Ishikawa (cell line): Measurements from ENCODE around the gene SLC22A31.

Experiments
- CEBPB ChIP-seq: IDR thresholded peaks from 2 replicates; pipeline ENCODE4 v1.6.1; 2012
- CREB1 ChIP-seq: IDR thresholded peaks from 2 replicates; pipeline ENCODE4 v1.6.1; 2012; ENCODE audit warnings: low read depth
- EGR1 ChIP-seq: IDR thresholded peaks from 2 replicates; pipeline ENCODE4 v1.6.1; 2012
- EP300 ChIP-seq: IDR thresholded peaks from 2 replicates; pipeline ENCODE4 v1.6.1; 2012; ENCODE audit warnings: borderline replicate concordance
- FOXM1 ChIP-seq: IDR thresholded peaks from 2 replicates; pipeline ENCODE4 v1.6.1; 2012; ENCODE audit warnings: low read depth, borderline replicate concordance
- NFIC ChIP-seq: IDR thresholded peaks from 2 replicates; pipeline ENCODE4 v1.6.1; 2012
- RAD21 ChIP-seq: IDR thresholded peaks from 2 replicates; pipeline ENCODE4 v1.6.1; 2012; ENCODE audit warnings: low read depth
- REST ChIP-seq: IDR thresholded peaks from 2 replicates; pipeline ENCODE4 v1.6.1; 2012; ENCODE audit warnings: low read depth, mild to moderate bottlenecking
- TAF1 ChIP-seq: IDR thresholded peaks from 2 replicates; pipeline ENCODE4 v1.6.1; 2012; ENCODE audit warnings: low read depth, mild to moderate bottlenecking
- TCF12 ChIP-seq: IDR thresholded peaks from 2 replicates; pipeline ENCODE4 v1.6.1; 2012; ENCODE audit warnings: low read depth
- TEAD4 ChIP-seq: IDR thresholded peaks from 2 replicates; pipeline ENCODE4 v1.6.1; 2012
- YY1 ChIP-seq: IDR thresholded peaks from 2 replicates; pipeline ENCODE4 v1.6.1; 2012; ENCODE audit warnings: low read depth
- ZBTB7A ChIP-seq: IDR thresholded peaks from 2 replicates; pipeline ENCODE4 v1.6.1; 2012; ENCODE audit warnings: low read depth
- TF ChIP-seq, protein P1 (sequence below): IDR thresholded peaks from 2 replicates; pipeline ENCODE4 v1.6.1; 2012
- TF ChIP-seq, protein P2 (sequence below): IDR thresholded peaks from 2 replicates; pipeline ENCODE4 v1.6.1; 2012

SLC22A31 gene

DNA sequence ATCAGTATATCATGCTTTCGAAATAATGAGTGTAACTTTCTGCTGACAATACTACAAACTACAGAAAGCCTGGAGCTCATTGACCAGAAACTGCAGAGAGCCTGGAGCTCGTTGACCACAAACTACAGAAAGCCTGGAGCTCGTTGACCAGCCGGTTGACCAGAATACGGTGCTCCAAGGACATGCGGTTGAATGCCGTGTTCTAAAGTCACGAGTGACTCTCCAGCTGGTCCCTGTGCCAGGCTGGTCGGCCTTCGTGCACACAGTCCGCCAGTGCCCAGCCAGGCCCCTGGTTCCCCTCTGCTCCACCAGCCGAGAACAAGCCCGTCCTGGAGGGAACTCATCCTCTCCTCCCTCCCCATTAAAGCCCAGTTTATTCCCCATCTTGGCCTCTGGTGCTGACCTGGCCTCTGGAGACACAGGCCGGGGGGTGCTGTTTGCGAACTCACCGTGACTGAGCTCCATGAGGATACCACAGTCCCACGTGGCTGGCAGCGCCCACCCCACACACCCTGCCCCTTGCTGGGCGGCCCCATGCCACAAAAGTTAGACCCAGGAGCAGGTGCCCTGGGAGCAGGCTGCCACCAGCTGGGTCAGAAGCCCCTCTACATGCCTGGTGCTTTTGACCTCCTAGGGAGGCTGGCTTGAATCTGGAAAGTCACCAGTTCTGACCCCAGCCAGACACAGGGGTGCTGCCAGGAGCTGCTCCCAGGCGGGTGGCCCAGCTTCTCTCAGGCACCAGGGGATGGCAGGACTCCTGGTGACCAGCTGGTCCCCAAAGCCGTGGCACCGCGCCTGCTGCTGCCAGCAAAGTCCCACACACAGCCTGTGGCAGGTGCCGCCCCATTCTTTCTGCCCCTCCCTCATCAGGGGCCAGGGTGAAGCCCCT lies 44.2 kb downstream of the SLC22A31 start:
- no peak for TF ChIP-seq NFIC
- TF ChIP-seq TAF1 = no peak
- TF ChIP-seq TCF12 = no peak
- no peak for TF ChIP-seq REST
- no peak for TF ChIP-seq FOXM1
- no peak for TF ChIP-seq CEBPB
- TF ChIP-seq CREB1 = no peak
- TF ChIP-seq EP300 = no peak
- no peak for TF ChIP-seq TEAD4

DNA sequence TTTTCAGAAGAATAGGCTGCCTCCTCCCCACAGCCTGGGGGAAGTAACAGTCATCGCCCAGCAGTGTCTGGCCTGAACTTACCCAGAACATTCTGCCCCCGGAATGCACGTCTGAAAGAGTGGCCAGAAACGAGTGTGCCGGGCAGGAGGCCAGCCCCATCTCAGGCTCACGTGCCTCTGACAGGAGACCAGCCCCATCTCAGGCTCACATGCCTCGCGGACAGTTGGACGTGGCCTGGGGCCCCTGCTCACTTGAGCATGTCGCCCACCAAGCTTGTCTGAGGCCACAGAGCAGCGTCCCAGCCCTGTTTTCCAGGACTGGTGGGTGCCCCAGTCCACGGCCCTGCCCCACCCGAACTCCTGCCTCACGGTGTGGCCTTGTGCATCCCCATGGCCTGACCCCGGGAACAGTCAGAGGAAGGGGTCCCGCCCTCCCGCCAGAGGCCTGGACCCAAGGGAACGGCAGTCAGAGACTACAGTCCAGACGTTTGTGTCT lies 45.1 kb downstream of the SLC22A31 start:
- TF ChIP-seq, protein P1, sequence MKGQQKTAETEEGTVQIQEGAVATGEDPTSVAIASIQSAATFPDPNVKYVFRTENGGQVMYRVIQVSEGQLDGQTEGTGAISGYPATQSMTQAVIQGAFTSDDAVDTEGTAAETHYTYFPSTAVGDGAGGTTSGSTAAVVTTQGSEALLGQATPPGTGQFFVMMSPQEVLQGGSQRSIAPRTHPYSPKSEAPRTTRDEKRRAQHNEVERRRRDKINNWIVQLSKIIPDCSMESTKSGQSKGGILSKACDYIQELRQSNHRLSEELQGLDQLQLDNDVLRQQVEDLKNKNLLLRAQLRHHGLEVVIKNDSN = peak; percentile 49; the same call in 1 of the 2 replicates
- TF ChIP-seq, protein P2, sequence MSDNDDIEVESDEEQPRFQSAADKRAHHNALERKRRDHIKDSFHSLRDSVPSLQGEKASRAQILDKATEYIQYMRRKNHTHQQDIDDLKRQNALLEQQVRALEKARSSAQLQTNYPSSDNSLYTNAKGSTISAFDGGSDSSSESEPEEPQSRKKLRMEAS = peak; percentile 40; the same call in 1 of the 2 replicates
- TF ChIP-seq TEAD4 = no peak

GRCh38 chr16:89154390-89155183 lies 45.8 kb downstream of the SLC22A31 start:
- no peak for TF ChIP-seq EGR1
- no peak for TF ChIP-seq YY1
- no peak for TF ChIP-seq FOXM1
- no peak for TF ChIP-seq RAD21
- TF ChIP-seq REST = no peak

DNA sequence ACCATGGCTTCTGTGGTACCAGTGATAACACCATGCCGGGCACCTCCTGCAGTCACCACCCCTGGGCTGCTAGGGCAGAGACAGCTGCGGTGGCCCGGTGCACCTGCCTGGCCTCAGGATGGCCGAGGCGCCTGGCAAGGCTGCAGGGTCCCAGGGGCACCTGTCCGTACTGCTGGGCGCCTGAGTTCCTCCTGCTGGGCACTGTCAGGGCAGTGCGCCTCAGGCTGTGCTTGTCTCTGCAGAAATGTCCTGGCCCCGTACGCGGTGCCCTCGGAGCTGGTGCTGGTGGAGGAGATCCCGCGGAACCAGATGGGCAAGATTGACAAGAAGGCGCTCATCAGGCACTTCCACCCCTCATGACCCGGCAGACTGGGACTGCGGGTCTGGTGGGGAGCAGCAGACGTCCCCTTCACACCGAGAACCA lies 46.5 kb downstream of the SLC22A31 start:
- TF ChIP-seq CEBPB = no peak
- TF ChIP-seq TCF12 = no peak; the same call in 1 of the 2 replicates
- TF ChIP-seq YY1 = no peak
- TF ChIP-seq, protein P2 = no peak
- no peak for TF ChIP-seq EGR1
- TF ChIP-seq EP300 = no peak
- no peak for TF ChIP-seq CREB1
- no peak for TF ChIP-seq REST
- TF ChIP-seq TEAD4 = no peak
- TF ChIP-seq FOXM1 = no peak
- TF ChIP-seq RAD21 = no peak
- TF ChIP-seq ZBTB7A = no peak
- no peak for TF ChIP-seq TAF1
- TF ChIP-seq, protein P1 = no peak
- no peak for TF ChIP-seq NFIC
